HuH-7.5 (cell line): ENCODE measurements around the gene DCAF15.
A peak's percentile ranks its signal among the peaks of the same experiment; 100 is the strongest.
"Not testable (repeated sequence)": the region's sequence is repeated elsewhere in the genome, so short reads cannot be mapped to it uniquely, and the experiment has no call there.

ENCODE experiments used
- DNase-seq: peaks from one replicate; pipeline ENCODE4 v3.0.0; 2011; ENCODE audit warnings: low spot score

The DCAF15 gene, protein sequence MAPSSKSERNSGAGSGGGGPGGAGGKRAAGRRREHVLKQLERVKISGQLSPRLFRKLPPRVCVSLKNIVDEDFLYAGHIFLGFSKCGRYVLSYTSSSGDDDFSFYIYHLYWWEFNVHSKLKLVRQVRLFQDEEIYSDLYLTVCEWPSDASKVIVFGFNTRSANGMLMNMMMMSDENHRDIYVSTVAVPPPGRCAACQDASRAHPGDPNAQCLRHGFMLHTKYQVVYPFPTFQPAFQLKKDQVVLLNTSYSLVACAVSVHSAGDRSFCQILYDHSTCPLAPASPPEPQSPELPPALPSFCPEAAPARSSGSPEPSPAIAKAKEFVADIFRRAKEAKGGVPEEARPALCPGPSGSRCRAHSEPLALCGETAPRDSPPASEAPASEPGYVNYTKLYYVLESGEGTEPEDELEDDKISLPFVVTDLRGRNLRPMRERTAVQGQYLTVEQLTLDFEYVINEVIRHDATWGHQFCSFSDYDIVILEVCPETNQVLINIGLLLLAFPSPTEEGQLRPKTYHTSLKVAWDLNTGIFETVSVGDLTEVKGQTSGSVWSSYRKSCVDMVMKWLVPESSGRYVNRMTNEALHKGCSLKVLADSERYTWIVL

DNA sequence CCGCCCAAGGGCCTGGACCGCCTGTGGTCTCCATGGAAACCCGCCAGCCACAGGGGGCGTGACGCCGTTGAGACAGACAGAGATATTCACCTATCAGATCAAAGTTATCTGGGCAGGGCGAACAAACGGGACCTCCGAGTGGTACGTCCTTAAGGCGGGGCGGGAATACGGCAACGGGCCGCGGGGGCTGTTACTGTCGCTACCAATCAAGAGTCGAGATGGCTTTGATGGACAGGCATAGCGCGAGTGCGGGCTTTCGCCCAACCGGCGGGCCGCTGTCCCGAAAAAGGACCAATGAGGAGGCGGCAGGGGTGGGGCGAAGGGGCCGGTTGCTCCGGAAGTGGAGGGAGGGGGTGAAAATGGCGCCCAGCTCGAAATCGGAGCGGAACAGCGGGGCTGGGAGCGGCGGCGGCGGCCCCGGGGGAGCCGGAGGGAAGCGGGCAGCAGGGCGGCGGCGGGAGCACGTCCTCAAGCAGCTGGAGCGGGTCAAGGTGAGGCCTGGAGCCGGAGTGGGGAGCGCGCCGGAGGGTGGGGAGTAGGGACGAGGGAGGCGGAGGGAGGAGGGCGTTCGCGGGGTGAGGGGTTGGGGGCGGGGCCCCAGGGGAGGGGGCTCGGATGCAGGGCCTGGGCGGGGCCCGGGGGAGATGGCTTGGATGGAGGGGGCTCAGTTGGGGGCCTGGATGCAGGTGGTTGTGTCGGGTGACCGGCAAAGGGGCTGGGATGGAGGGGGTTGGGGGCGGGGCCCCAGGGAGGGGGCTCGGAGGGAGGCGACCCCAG is at the start of gene DCAF15:
Gene DCAF15, plus strand, starts transcription at position 356 of the 777 bp plus-strand sequence. Its CDS starts 4 bp downstream, at position 360.
- DNase-seq: peak; percentile 100

DNA sequence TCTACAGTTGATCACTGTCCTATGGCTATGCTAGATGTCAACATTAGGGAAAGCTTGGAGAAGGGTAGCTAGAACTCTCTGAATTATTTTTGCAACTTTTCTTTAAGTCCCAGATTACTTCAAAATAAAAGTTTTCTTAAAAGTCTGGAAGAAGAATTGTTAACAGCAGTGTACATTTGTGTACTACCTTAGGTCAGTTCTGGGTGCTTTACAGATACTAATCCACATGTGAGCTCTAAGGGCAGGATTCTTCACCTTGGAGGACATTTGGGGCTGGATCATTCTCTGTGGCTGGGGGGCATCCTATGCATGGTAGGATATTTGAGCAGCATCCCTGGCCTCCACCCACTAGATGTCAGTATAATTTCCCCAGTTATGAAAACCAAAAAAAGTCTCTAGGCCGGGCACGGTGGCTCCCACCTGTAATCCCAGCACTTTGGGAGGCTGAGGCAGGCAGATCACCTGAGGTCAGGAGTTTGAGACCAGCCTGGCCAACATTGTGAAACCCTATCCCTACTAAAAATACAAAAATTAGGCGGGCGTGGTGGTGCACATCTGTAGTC is 49.2 kb upstream of the DCAF15 start:
- DNase-seq: no peak

GRCh38 chr19:13905634-13906520 is 46.4 kb upstream of the DCAF15 start, which contains the start of the genes BRME1 and CC2D1A:
BRME1 (minus strand) TSS chr19:13906117; CDS start chr19:13904892, 1,225 bp downstream.
CC2D1A (plus strand) TSS chr19:13906201; CDS start chr19:13906442, 241 bp downstream.
- DNase-seq: peak; percentile 98

DNA sequence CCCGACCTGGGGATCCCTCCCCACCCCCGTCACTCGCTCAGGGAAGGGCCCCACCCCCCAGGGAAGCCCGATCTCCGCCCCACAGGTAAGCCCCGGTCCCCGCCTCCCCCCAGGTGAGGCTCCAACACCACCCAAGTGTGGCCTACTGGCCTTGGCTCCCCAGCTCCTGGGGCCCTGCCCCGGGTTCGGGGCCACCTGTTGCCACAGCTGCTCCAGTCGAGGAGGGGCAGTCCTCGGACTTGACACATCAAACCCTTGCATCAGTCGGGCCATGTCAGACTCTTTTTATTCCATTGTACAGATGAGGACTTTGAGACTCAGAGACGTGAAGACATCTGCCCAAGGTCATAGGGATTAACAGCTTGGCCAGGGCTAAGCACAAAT is 45.8 kb upstream of the DCAF15 start:
- DNase-seq: no peak

DNA sequence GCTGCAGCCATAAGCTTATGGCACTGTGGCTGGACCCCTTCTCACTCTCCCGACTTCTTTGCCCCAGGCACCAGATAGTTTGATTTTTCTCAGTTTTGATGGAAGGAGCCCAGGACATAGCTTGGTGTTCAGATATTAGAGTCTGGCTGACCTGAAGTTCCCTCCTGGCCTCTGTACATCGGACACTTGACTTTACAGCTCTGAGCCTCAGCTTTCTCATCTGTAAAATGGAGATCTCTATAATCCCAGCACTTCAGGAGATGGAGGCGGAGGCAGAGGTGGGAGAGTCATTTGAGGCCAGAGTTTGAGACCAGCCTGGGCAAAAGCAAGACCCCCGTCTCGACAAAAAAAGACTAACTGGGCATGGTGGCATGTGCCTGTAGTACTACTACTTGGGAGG is 45.4 kb upstream of the DCAF15 start:
- DNase-seq: no peak

GRCh38 chr19:13908674-13909073 is 43.6 kb upstream of the DCAF15 start:
- DNase-seq: no peak

DNA sequence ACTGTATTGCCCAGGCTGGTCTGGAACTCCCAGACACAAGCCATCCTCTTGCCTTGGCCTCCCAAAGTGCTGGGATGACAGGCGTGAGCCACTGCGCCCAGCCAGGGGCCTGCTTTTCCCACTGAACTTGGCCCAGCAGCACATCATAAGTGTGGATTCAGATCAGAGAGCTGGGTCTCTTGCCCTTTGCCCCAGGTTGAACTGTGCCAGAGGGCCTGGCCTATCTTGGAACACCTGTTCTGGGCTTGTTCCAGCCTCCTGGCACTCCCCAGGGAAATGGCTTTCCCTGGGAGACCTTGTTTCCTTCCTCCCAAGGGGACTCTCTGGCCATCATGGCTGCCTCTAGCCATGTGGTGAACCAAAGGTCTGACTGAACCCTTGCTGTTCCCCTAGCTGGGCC is 42.9 kb upstream of the DCAF15 start:
- no peak for DNase-seq

GRCh38 chr19:13913352-13913751 is 39.0 kb upstream of the DCAF15 start:
- DNase-seq: no peak

DNA sequence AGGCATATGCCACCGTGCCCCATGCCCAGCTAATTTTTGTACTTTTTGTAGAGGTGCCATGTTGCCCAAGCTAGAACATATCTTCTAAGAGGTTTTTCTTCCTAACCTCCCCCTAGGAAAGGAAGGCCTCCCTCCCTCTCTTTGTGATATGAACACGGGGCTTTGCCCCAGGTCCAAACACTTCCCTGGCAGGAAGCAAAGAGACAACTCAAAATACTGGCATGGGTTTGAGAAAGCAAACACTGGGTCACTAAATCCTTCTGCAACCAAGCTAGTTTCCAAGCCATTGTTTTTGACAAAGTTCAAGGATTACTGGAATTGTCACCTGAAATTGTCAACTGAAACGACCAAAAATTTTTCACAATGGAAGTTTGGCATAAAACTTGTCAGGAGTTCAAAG is 37.5 kb upstream of the DCAF15 start:
- no peak for DNase-seq

DNA sequence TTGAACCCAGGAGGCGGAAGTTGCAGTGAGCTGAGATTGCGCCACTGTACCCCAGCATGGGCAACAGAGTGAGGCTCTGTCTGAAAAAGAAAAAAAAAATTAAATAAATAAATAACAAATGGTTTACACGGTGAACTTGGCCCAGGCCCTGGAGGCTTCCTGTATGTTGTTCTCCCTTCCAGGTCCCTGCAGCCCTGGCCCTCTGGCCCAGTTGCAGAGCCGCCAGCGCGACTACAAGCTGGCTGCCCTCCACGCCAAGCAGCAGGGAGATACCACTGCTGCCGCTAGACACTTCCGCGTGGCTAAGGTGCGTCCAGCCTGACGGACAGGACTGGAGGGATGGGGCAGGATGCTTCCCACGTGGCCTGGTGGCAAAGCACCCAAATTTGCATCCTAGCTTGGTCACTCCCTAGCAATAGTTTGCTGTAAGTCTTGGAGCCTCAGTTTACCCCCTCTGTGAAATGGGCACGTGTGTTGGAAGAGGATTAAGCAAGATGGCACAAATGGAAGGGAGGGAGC is 34.4 kb upstream of the DCAF15 start:
- no peak for DNase-seq

- DNase-seq: no peak
Measured at GRCh38 chr19:13918726-13919411, 33.4 kb upstream of the DCAF15 start.

DNA sequence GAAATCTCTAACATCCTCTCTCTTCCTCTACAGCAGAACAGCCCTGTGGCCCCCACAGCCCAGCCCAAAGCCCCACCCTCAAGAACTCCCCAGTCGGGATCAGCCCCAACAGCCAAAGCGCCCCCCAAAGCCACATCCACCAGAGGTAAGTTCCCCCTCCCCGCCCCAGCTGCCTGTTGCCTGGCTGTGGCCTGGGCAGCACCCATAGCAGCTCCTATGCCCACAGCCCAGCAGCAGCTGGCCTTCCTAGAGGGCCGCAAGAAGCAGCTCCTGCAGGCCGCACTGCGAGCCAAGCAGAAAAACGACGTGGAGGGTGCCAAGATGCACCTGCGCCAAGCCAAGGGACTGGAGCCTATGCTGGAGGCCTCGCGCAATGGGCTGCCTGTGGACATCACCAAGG is 31.8 kb upstream of the DCAF15 start:
- no peak for DNase-seq

GRCh38 chr19:13920940-13921747 is 31.2 kb upstream of the DCAF15 start:
- no peak for DNase-seq

- DNase-seq: not testable (repeated sequence)
Measured at GRCh38 chr19:13922118-13922517, 30.2 kb upstream of the DCAF15 start.

DNA sequence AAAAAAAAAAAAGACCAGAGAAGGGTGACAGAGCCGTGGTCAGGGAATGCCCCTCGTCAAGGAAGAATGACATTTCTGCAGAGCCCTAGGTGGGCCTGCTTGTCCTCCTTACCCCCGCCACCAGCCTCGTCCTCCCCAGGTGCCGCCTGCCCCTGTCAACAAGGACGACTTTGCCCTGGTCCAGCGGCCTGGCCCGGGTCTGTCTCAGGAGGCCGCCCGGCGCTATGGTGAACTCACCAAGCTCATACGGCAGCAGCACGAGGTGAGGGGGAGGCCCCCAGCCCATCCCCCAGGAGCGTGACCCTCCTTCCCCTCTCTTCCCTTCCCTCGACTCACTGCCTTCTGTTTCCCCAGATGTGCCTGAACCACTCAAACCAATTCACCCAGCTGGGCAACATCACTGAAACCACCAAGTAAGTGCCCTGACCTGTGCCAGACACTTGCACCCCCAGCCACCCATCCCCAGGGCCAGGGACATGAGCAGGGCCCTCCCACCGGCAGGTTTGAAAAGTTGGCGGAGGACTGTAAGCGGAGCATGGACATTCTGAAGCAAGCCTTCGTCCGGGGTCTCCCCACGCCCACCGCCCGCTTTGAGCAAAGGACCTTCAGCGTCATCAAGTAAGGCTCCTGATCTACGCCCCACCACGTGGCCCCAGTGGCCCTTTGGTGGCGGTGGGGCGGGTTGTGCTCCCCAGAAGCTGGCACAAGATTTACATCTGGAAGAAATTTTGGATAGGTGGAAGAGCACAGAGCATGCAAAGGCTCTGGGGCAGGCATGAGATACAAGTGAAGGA is 28.9 kb upstream of the DCAF15 start:
- DNase-seq: no peak

DNA sequence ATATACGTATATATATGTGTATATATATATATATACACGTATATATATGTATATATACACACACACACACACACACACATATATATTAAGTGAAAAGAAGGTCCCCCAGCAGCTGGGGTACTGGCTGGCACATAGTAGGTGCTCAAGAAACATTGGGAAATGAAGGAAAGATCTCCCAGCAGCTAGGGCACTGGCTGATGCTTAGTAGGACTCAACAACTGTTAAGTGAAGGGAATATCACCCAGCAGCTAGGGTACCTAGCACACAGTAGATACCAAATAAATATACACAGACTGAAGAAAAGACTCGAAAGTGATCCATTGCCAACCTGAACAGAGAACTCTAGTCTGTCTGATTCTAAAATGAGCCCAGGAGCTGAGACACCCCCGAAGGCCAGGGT is 26.3 kb upstream of the DCAF15 start:
- no peak for DNase-seq

- DNase-seq: no peak
Measured at GRCh38 chr19:13926715-13927114, 25.6 kb upstream of the DCAF15 start.

DNA sequence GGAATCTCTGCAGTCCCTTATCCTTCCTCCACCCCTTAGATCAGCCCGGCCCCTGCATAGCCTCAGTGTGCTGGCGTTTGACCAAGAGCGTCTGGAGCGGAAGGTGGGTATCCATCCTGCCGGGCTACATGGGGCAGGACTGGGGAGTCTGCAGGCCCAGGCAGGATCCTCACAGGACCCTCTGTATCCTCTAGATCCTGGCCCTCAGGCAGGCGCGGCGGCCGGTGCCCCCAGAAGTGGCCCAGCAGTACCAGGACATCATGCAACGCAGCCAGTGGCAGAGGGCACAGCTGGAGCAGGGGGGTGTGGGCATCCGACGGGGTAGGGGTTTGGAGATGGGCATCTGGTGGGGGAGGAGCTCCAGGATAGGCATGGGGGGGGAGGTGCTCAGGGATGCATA is 23.0 kb upstream of the DCAF15 start:
- no peak for DNase-seq

DNA sequence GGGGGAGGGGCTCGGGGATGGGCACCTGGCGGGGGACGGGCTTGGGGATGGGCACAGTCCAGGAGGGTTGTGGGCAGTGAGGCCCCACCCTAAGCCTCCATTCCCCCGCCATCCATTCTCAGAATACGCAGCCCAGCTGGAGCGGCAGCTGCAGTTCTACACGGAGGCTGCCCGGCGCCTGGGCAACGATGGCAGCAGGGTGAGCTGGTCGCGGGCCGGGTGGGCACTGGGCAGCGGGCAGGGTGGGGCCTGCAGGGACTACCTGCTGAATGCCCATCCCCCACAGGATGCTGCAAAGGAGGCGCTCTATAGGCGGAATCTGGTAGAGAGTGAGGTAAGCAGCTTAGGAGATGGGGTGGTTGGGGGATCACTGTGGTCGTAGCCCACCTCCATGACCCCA is 22.4 kb upstream of the DCAF15 start:
- no peak for DNase-seq
